Activated naive CD8-positive, alpha-beta T cell treated with anti-CD3 and anti-CD28 coated beads, Interleukin-2, amount 10 ng/mL, durations not matched to agents 7 days and 5 days (primary cell): ENCODE measurements around the gene CDC14C. TPM values are rescaled to one million over a fixed set of nuclear protein-coding genes. Genes with fewer than 3 reads are reported as not detected.
"Not testable (repeated sequence)": the region's sequence is repeated elsewhere in the genome, so short reads cannot be mapped to it uniquely, and the experiment has no call there.

Experiments used
- ATAC-seq: fragments of 150-1000 bp; cut with Tn5 transposase; one replicate; pipeline ENCODE4 v1.10.0; 2021; ENCODE audit warnings: low read depth, moderate library complexity
- POLR2A ChIA-PET: fragments of 350-600 bp; sonication (Branson Sonifier 250); formaldehyde crosslinking; loops from one replicate; lab custom pipeline; 2021; ENCODE audit warnings: antibody characterized with exemption; lab: Charles Lee
- DNase-seq: peaks from one replicate; pipeline ENCODE4 v3.0.0; 2021
- H3K27ac Mint-ChIP-seq: one replicate; pipeline ENCODE4 v1.8.0; 2022; ENCODE audit warnings: mild to moderate bottlenecking, mixed read lengths
- H3K27me3 Mint-ChIP-seq: one replicate; pipeline ENCODE4 v1.8.0; 2022; ENCODE audit warnings: mild to moderate bottlenecking, moderate library complexity, mixed read lengths
- H3K36me3 Mint-ChIP-seq: one replicate; pipeline ENCODE4 v1.8.0; 2021; ENCODE audit warnings: mild to moderate bottlenecking, mixed read lengths
- H3K4me1 Mint-ChIP-seq: one replicate; pipeline ENCODE4 v1.8.0; 2021; ENCODE audit warnings: mixed read lengths
- H3K4me3 Mint-ChIP-seq: one replicate; pipeline ENCODE4 v1.8.0; 2022; ENCODE audit warnings: mild to moderate bottlenecking, moderate library complexity, mixed read lengths
- H3K9me3 Mint-ChIP-seq: one replicate; pipeline ENCODE4 v1.8.0; 2021; ENCODE audit warnings: mixed read lengths
- total RNA-seq, 2 experiments: library from RNA; stranded (reverse); gene quantifications; one replicate each; pipeline ENCODE4 v1.2.3, GENCODE V29; 2021

CDC14C gene
- not detected for total RNA-seq

DNA sequence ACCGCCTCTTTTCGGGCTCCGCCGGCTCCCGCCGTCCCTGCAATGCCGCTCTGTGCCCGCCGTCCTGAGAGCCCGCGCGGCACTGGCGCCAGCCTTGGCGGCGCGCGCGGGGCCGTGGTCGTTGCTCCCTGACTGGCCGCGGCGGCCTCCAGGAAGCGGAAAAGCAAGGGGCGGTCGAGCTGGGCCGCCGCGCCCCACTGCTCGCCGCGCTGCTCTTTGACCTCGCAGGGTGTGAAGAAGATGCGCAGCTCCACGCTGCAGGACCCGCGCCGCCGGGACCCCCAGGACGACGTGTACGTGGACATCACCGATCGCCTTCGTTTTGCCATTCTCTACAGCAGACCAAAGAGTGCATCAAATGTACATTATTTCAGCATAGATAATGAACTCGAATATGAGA lies at the start of gene CDC14C:
TSS of gene CDC14C (plus strand) at position 115 of the 400 bp plus-strand sequence. CDS start at position 241, 126 bp downstream.
- Mint-ChIP-seq H3K4me3 (no peak within 1 kb of the TSS), H3K9me3 (peaks cover 2% of the 10 kb centered on the region), H3K27ac (no peak within 1 kb of the TSS), H3K27me3 (no peaks in the 10 kb centered on the region), H3K36me3 (no peaks in the 10 kb centered on the region), H3K4me1 (no peaks in the 10 kb centered on the region)
- no peak for ATAC-seq
- DNase-seq, result no peak
- POLR2A ChIA-PET, result no interaction called here

DNA sequence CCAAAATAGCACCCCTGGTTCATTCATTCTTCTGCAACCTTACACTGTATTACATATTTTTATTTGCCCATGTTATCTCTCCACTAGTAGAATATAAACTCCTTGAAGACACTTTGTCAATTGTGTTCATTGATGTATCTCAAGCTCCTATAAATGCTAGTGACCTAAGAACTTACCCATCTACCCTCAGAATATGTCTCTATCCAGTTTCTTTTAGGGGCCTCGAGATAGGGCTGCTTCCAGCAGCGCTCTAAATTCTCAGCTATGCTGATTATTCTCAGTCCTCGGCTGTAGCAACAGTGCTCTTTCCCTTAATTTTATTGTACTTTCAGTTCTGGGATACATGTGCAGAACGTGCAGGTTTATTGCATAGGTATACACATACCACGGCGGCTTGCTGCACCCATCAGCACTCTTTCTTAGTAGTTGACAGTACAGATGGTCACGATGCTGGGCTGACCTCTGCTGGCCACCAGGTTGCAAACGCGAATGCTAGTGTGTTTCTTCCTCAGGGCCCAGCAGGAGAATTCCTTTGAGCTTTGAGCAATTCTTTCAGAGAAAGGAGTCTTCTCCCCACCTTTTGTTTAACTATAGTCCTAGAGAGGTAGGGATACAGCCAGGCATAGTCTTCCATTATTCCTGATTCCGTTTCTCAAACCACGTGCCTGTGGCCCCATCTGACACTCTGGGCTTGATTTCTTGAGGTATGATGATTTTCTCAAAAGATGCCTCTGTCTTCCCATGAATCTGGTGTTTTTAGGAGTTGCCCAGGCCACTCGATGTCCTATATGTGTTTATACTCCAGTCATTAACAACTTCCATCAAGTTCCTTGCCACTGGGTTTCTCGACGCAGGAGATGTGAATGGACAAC lies 49.1 kb upstream of the CDC14C start:
- H3K27me3 Mint-ChIP-seq, result no peaks in the 10 kb centered on the region
- H3K36me3 Mint-ChIP-seq, result no peaks in the 10 kb centered on the region
- H3K9me3 Mint-ChIP-seq, result no peaks in the 10 kb centered on the region
- POLR2A ChIA-PET, result no interaction called here
- DNase-seq (no peak), ATAC-seq (no peak)
- no peaks in the 10 kb centered on the region for H3K4me1 Mint-ChIP-seq
- no peak overlapping the region for H3K4me3 Mint-ChIP-seq
- H3K27ac Mint-ChIP-seq, result no peak overlapping the region

DNA sequence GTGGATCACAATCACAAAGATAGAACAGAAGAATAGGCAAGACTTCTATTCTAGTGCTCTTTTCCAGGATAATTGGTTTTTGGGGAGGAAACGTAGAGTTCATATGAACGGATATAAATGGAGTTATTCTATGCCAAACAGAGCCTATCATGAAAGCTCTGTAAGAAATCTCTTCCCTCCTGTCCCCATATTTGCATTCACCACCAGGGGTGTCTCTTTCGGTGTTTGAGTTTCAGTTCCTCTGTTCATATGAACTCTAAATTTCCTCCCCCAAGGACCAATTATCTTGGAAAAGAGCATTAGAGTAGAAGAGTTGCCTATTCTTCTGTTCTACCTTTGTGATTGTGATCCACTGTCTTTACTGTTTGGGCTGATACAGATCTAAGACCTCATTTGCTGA lies 48.3 kb upstream of the CDC14C start:
- Mint-ChIP-seq H3K9me3 (no peaks in the 10 kb centered on the region), H3K27me3 (no peaks in the 10 kb centered on the region), H3K27ac (no peak overlapping the region), H3K4me3 (no peak overlapping the region), H3K36me3 (no peaks in the 10 kb centered on the region), H3K4me1 (no peaks in the 10 kb centered on the region)
- ATAC-seq (no peak), DNase-seq (no peak)
- POLR2A ChIA-PET, result no interaction called here

DNA sequence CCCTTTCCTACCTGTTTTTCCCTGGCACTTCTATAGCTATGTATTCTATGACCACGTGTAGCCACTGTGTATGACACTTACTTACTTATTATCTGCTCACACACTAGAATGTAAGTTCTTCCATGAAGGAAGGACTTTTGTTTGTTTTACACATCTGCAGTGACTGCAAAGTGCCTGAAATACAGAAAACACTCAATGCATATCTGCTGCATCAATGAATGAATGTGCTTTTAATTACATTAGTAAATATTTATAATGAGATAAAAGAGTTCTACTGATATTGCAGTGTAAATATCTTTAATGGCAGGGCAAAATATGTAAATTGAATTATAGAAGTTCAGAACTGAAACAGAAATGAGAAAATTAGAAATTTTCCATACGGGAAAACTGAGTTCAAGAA lies 43.5 kb upstream of the CDC14C start:
- no peak for DNase-seq
- Mint-ChIP-seq H3K36me3 (no peaks in the 10 kb centered on the region), H3K4me3 (no peak overlapping the region), H3K27ac (no peak overlapping the region), H3K9me3 (peaks cover 1% of the 10 kb centered on the region), H3K27me3 (no peaks in the 10 kb centered on the region), H3K4me1 (no peaks in the 10 kb centered on the region)
- POLR2A ChIA-PET, result no interaction called here
- ATAC-seq, result no peak

DNA sequence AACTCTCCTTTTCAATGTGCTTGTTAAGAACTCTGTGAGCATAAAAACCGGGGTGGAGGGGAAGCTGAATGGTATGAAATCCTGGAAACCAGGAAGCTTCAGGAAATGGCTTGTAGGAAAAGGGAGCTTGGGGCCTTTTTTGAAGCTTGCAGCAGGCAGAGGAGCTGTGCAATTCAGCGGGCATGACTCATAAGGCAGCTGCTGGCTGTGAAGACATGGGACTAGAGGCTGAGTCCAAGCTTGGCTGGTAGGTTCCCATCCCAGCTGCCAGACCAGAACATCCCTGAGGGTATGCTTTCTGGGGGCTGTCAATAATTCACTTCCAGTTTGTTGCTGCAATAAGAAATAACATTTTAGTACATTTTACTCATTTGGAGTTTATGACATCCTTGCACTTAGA lies 36.8 kb upstream of the CDC14C start:
- Mint-ChIP-seq H3K27me3 (no peaks in the 10 kb centered on the region), H3K27ac (no peak overlapping the region), H3K4me1 (no peaks in the 10 kb centered on the region), H3K36me3 (no peaks in the 10 kb centered on the region), H3K4me3 (no peak overlapping the region), H3K9me3 (peaks cover 1% of the 10 kb centered on the region)
- ATAC-seq (no peak), DNase-seq (no peak)
- POLR2A ChIA-PET, result no interaction called here

DNA sequence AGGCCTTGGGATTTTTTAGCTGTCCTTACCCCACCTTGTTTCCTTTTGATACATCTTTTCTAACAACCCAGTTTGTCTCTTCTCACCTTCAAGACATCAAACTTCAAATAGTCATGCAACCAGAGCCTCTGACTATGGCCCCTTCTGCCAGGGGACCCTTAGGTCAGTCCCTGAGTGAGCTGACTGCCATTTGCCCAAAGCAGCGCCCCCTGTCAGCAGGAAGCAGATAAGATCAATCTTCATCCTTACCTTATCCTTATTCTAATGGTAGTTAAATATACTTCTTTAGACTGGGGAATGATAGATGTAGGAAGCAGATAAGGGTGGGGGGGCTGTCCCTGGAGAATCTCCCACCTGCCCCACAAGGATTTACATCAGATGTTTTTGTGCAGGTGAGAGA lies 29.8 kb upstream of the CDC14C start:
- Mint-ChIP-seq H3K36me3 (no peaks in the 10 kb centered on the region), H3K4me1 (no peaks in the 10 kb centered on the region), H3K27ac (peak overlapping the region; percentile 45), H3K27me3 (no peaks in the 10 kb centered on the region), H3K9me3 (peaks cover 2% of the 10 kb centered on the region), H3K4me3 (no peak overlapping the region)
- ATAC-seq, result no peak
- POLR2A ChIA-PET, result no interaction called here
- DNase-seq, result no peak

DNA sequence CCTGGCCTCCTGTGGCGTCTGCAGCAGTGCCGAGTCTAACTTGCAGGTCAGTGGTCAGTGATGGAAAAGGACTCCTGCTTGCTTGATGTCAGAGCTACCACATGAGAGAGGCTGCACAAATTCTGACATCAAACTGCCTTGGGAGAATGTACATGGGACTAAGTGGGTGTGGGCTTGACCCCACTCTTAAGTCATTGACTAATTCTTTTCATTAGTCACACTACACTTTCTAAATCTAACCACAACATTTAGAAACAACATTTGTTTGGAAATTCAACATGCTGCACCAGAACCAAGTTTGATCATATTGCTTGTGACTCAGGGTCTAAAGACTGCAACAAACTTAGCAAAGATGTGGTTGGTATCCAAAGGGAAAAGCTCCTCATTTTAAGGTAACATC lies 24.4 kb upstream of the CDC14C start:
- POLR2A ChIA-PET, result no interaction called here
- Mint-ChIP-seq H3K27ac (no peak overlapping the region), H3K36me3 (no peaks in the 10 kb centered on the region), H3K9me3 (peaks cover 2% of the 10 kb centered on the region), H3K27me3 (no peaks in the 10 kb centered on the region), H3K4me1 (no peaks in the 10 kb centered on the region), H3K4me3 (no peak overlapping the region)
- no peak for DNase-seq
- no peak for ATAC-seq

DNA sequence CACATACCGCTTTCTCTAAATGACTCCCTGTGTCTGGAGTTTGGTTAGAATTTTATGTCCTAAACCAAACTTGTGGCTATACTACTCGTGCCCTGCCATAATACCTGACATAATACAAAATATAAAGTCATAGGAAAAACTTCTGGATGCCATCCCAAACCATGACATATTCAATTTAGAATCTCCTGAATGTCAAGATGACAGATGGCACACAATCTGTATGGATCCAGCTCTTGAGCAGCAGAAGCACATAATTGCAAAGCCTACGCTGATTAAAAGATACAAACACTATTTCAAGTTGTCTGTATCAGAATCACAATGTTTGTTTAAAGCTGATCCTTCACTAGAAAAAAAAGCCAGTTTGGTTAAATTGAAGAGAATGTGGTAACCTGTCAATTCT lies 22.4 kb upstream of the CDC14C start:
- H3K4me3 Mint-ChIP-seq, result no peak overlapping the region
- no peak for DNase-seq
- POLR2A ChIA-PET, result no interaction called here
- H3K9me3 Mint-ChIP-seq, result peaks cover 2% of the 10 kb centered on the region
- H3K27me3 Mint-ChIP-seq, result no peaks in the 10 kb centered on the region
- H3K27ac Mint-ChIP-seq, result no peak overlapping the region
- ATAC-seq, result no peak
- H3K36me3 Mint-ChIP-seq, result no peaks in the 10 kb centered on the region
- no peaks in the 10 kb centered on the region for H3K4me1 Mint-ChIP-seq

DNA sequence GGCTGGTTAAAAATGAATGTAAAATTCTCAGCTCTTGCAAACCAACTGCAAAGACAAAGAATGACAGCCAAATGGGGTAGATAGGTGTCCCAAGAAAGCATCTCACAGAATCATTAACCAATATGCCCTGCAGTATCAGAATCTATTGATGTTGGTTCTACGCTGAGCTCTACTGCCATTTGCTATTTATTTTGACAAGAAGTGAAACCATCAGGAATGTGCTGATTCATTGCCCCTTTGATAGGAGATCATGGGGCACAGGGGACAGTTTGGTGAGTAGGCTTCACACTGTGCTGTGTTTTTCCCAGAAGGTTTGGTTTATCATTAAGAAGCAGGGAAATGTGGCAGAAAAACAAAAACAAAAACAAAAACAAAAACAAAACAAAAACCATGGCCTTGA lies 19.4 kb upstream of the CDC14C start:
- Mint-ChIP-seq H3K9me3 (peaks cover 4% of the 10 kb centered on the region), H3K36me3 (no peaks in the 10 kb centered on the region), H3K4me3 (no peak overlapping the region), H3K4me1 (no peaks in the 10 kb centered on the region), H3K27me3 (no peaks in the 10 kb centered on the region), H3K27ac (no peak overlapping the region)
- DNase-seq (no peak), ATAC-seq (no peak)
- POLR2A ChIA-PET, result no interaction called here

DNA sequence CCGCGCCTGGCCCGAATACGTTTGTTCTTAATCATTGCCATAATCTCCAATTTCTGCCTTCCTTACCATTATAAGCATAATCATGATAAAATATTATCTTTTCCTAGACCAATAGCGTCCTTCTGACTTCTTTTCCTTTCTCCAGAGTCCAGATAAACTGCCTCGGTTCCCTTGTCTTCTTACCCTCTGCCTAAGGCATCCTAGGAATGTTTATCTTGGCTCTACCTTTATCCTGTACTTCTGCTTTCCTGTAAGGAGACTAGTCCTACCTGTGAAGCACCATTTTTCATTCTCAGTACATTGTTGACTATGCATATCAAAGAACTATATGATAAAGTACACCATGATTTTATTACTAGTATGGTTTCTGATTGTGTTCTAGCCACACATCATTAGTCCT lies 18.7 kb upstream of the CDC14C start:
- H3K27ac Mint-ChIP-seq, POLR2A ChIA-PET, H3K4me1 Mint-ChIP-seq, ATAC-seq, H3K9me3 Mint-ChIP-seq, H3K4me3 Mint-ChIP-seq, H3K27me3 Mint-ChIP-seq, DNase-seq, H3K36me3 Mint-ChIP-seq: not testable (repeated sequence)

DNA sequence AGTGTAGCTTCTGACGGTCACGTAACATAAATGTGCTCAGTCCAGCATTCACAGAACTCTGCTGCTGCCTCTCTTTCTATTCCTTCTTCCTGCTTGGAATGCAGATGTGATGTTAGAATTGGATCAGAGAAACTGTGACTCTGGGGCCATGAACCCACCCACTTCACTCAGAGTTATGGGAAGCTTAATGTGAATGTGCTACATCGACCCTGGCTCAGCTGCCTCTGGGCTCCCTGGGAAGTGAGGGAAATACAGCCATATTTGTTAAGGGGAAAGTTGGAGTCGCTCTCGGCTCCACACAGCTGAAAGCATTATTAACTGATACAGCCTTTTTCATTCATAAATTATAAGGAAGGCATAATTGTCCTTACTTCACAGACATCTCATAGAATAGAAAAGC lies 14.5 kb upstream of the CDC14C start:
- DNase-seq, H3K36me3 Mint-ChIP-seq, POLR2A ChIA-PET, H3K27ac Mint-ChIP-seq, H3K4me1 Mint-ChIP-seq, H3K27me3 Mint-ChIP-seq, ATAC-seq, H3K4me3 Mint-ChIP-seq: not testable (repeated sequence)
- H3K9me3 Mint-ChIP-seq, result peaks cover 10% of the 10 kb centered on the region

DNA sequence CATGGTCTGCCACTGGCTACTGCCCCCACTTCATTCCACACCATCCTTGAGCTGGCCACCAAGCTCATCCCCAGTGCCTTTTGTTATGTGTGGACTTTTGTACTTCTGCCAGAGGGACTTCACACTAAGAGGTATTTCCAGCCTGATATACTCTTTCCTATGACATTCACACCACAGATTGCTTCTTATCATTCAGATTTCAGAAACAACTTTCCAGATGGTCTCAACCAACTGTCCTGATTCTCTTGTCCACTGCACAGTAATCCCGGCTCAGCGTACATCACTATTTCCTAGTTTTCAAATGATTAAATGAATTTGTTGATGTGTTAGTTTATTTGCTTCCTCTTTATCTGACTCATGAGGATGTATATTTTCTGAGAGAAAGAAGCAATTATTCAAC lies 7.1 kb downstream of the CDC14C start:
- no peaks in the 10 kb centered on the region for H3K36me3 Mint-ChIP-seq
- POLR2A ChIA-PET, result no interaction called here

DNA sequence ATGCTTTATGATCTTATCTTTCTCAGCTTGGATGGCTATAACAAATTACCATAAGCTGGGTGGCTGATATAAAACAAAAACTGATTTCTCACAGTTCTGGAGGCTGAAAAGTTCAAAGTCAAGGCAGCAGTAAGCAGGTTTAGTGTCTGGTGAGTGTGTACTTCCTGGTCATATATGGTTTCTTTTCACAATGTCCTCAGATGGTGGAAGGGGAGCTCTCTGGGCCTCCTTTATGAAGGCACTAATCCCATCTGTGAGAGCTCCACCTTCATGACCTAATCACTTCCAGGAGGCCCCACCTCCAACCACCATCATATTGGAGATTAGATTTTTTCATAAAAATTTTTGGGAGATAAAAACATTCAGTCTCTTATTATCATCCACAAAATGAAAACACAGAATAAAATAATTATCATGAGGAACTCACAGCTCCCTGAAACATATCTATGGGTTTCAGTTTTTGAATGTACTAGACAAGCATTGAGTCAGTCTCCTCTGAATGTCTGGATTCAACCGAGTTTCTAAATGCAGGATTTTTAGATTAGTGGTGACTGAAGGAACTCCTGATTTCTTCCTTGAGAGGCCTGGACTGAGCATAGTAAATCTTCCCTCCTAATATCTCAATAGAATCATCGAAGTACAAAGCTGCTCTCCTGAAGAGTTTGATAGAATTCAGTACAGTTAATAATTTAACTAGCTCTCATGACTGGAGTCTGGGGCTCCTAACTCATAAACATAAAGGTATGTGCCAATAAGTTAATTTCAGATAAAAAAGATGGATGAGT lies 8.0 kb downstream of the CDC14C start:
- H3K9me3 Mint-ChIP-seq, result no peaks in the 10 kb centered on the region
- DNase-seq, result no peak
- no peaks in the 10 kb centered on the region for H3K36me3 Mint-ChIP-seq
- H3K27ac Mint-ChIP-seq, result no peak overlapping the region
- H3K27me3 Mint-ChIP-seq, result no peaks in the 10 kb centered on the region
- no peak overlapping the region for H3K4me3 Mint-ChIP-seq
- ATAC-seq, result no peak
- no peaks in the 10 kb centered on the region for H3K4me1 Mint-ChIP-seq
- POLR2A ChIA-PET, result no interaction called here

More for the DNA sequence above, 7.1 kb downstream of the CDC14C start:
- Mint-ChIP-seq H3K4me3 (no peak overlapping the region), H3K27ac (no peak overlapping the region), H3K27me3 (no peaks in the 10 kb centered on the region), H3K4me1 (no peaks in the 10 kb centered on the region), H3K9me3 (no peaks in the 10 kb centered on the region)
- ATAC-seq, result no peak
- DNase-seq, result no peak

DNA sequence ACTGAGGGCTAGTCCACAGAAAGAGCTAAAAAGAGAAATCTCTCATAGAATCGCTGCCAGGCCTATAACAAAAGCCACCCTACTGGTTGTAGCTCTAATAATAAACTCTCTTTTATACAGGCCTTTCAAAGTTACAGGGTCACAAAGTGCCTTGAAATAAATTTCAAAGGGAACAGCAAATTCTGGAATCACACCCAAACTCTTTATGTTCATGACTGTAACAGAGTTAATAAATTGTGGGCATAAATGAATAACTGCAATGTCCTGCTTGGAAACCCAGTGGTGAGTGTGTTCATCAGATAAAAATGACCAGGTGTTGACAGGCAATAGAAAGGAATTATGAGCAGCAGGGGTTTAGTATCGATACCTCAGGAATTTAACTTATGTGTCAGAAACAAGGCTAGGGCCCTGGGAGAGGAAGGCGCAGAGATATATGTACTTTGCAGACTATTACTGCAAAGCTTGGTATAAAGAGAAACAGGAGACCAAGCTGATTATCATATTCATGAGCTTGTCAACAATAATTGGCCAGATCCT lies 9.3 kb downstream of the CDC14C start:
- no peaks in the 10 kb centered on the region for H3K27me3 Mint-ChIP-seq
- DNase-seq, result no peak
- no peaks in the 10 kb centered on the region for H3K9me3 Mint-ChIP-seq
- no peaks in the 10 kb centered on the region for H3K4me1 Mint-ChIP-seq
- POLR2A ChIA-PET, result no interaction called here
- no peak overlapping the region for H3K4me3 Mint-ChIP-seq
- ATAC-seq, result no peak
- H3K36me3 Mint-ChIP-seq, result no peaks in the 10 kb centered on the region
- H3K27ac Mint-ChIP-seq, result no peak overlapping the region
